Testis (tissue), 2 donors: ENCODE data around the gene MRPS5.

Experiments
- CTCF ChIP-seq, 3 experiments: fragments of 450-650 bp in 2 of 3; fragments of 200-600 bp in 1 of 3; sonication (generic) in 1 of 3; IDR thresholded peaks; one replicate each; pipeline ENCODE4 v1.5.1; 2016 to 2019; ENCODE audit warnings: antibody characterized with exemption in 3 of 3, mild to moderate bottlenecking in 2 of 3, moderate library complexity in 1 of 3
- POLR2A ChIP-seq: fragments of 450-650 bp; IDR thresholded peaks from one replicate; pipeline ENCODE4 v1.6.1; 2017; ENCODE audit warnings: antibody characterized with exemption, mild to moderate bottlenecking, moderate library complexity

GRCh38 chr2:95046371-95047112 lies 75.1 kb downstream of the MRPS5 start:
- TF ChIP-seq CTCF (IDR thresholded peaks at IDR 0.05) = no peak
- no peak for TF ChIP-seq POLR2A
